H1 (cell line): ENCODE measurements around the gene WNT3A. TPM values are rescaled to one million over a fixed set of nuclear protein-coding genes. Genes with fewer than 3 reads are reported as not detected.
A peak's percentile ranks its signal among the peaks of the same experiment; 100 is the strongest.

Experiments
- BCL11A ChIP-seq, 2 experiments: IDR thresholded peaks; one replicate each; pipeline ENCODE4 v1.6.1; 2011; ENCODE audit warnings: low read depth in 2 of 2, low read length in 2 of 2, mild to moderate bottlenecking in 2 of 2
- CREB1 ChIP-seq: IDR thresholded peaks from 2 replicates; pipeline ENCODE4 v1.6.1; 2012; ENCODE audit warnings: inconsistent platforms
- EP300 ChIP-seq, 2 experiments: IDR thresholded peaks; 1 replicate in 1 of 2; 2 replicates in 1 of 2; pipeline ENCODE4 v1.6.1; 2011 to 2012; ENCODE audit warnings: low read depth in 2 of 2, low read length in 2 of 2, mild to moderate bottlenecking in 2 of 2, borderline replicate concordance in 1 of 2, inconsistent platforms in 1 of 2, moderate library complexity in 1 of 2
- EZH2 ChIP-seq: fragments of 200-600 bp; sonication (generic); IDR thresholded peaks from 2 replicates; pipeline ENCODE4 v1.7.1; 2012; ENCODE audit warnings: low read depth, mild to moderate bottlenecking, moderate library complexity, low read length, inconsistent platforms; ENCODE audit not compliant: severe bottlenecking
- HDAC6 ChIP-seq: IDR thresholded peaks from one replicate; pipeline ENCODE4 v1.7.1; 2012; ENCODE audit warnings: low read depth, mild to moderate bottlenecking, inconsistent platforms, low read length, moderate library complexity
- MAX ChIP-seq: IDR thresholded peaks from 2 replicates; pipeline ENCODE4 v1.6.1; 2012; ENCODE audit warnings: inconsistent platforms
- RXRA ChIP-seq: IDR thresholded peaks from 2 replicates; pipeline ENCODE4 v1.6.1; 2011; ENCODE audit warnings: low read depth, mild to moderate bottlenecking, low read length, moderate library complexity; ENCODE audit not compliant: insufficient read depth
- TAF1 ChIP-seq: IDR thresholded peaks from 2 replicates; pipeline ENCODE4 v1.6.1; 2011; ENCODE audit warnings: mild to moderate bottlenecking, low read depth, low read length
- TEAD4 ChIP-seq: IDR thresholded peaks from 2 replicates; pipeline ENCODE4 v1.6.1; 2012; ENCODE audit warnings: low read depth, low read length, inconsistent platforms, mixed read lengths
- polyA plus RNA-seq, 7 experiments: library from polyadenylated mRNA; depleted of rRNA in 3 of 7; stranded (reverse) in 5 of 7; unstranded in 2 of 7; fragments of >200 nt in 5 of 7; fragments of 200-250 nt in 2 of 7; gene quantifications; 1 replicate in 5 of 7; 2 replicates in 1 of 7; 4 replicates in 1 of 7; pipeline versions ENCODE4 v1.2.1 to v1.2.3, GENCODE V29; 2011 to 2013; ENCODE audit warnings: missing spikeins in 2 of 7, mixed read lengths in 2 of 7
- total RNA-seq: library from RNA; stranded (reverse); fragmentation: NEBNext Ultra II Directional; extraction: Animal tissue kit (Norgen Biotek cat#: 25700); gene quantifications from 2 replicates; pipeline ENCODE4 v1.2.1, GENCODE V29; 2021

WNT3A gene
- total and polyA plus RNA-seq, 2 of the 8 experiments (the other 6 are each of a cell fraction or from before 2014, with no cell fraction given): 0.08 to 0.19 TPM

- no peak for TF ChIP-seq TAF1
- TF ChIP-seq BCL11A (IDR thresholded peaks at IDR 0.05; ENCODE audit: low read depth in 2 of 2, low read length in 2 of 2): no peak
- no peak for TF ChIP-seq EZH2
- TF ChIP-seq MAX: 0 out of 2 replicates have a peak, but pooled peaks have one; percentile 23
- TF ChIP-seq HDAC6: no peak
- TF ChIP-seq EP300 (IDR thresholded peaks at IDR 0.05; ENCODE audit: borderline replicate concordance in 1 of 2, low read depth in 2 of 2, low read length in 2 of 2): no peak
- TF ChIP-seq RXRA: no peak
- TF ChIP-seq CREB1: peak; percentile 75
- no peak for TF ChIP-seq TEAD4
Observed at GRCh38 chr1:228074954-228075730, 68.3 kb downstream of the WNT3A start (continued).
